Astrocyte of the spinal cord (primary cell): Measurements from ENCODE around the gene CCDC183.

ENCODE experiments used
- DNase-seq: peaks from one replicate; pipeline ENCODE4 v3.0.0; 2011; ENCODE audit warnings: low read depth, low spot score
- H3K4me3 ChIP-seq: 2 replicates; pipeline ENCODE4 v1.5.1; 2011; ENCODE audit warnings: low read depth, mild to moderate bottlenecking, low read length, moderate library complexity
- CTCF ChIP-seq: IDR thresholded peaks from 2 replicates; pipeline ENCODE4 v1.5.1; 2012; ENCODE audit warnings: low read depth, mild to moderate bottlenecking, low read length, inconsistent platforms
- in situ Hi-C: cut with HindIII; loops from 2 replicates; pipeline ENCODE4 v1.10.0; 2017; ENCODE audit warnings: low sequenced_read_pairs

Gene CCDC183

DNA sequence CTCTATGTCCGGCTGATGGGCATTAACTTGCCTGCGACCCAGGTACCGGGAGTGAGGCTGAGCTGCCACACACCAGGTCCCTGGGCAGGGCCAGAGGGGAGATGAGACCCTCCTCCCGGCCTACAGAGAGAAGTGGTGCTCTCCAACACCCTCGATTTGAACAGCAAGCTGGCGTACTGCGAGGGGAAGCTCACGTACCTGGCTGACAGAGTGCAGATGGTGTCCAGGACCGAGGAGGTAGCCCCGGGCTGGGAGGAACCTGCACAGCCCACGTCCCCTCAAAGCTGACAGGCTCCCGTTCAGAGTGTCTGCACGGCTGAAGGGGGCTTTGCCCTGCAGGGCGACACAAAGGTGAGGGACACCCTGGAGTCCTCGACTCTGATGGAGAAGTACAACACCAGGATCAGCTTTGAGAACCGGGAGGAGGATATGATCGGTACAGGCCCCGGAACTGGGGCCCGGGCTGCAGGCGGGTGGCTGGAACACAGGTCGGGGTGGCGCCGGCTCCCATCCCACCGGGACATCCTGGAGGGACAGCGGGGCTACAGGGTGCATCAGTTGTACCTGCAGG, 10.6 kb downstream of the CCDC183 start:
- DNase-seq, result no peak
- peak overlapping the region; percentile 79 for H3K4me3 ChIP-seq
- in situ Hi-C loops, result no loop called here
- no peak for TF ChIP-seq CTCF

DNA sequence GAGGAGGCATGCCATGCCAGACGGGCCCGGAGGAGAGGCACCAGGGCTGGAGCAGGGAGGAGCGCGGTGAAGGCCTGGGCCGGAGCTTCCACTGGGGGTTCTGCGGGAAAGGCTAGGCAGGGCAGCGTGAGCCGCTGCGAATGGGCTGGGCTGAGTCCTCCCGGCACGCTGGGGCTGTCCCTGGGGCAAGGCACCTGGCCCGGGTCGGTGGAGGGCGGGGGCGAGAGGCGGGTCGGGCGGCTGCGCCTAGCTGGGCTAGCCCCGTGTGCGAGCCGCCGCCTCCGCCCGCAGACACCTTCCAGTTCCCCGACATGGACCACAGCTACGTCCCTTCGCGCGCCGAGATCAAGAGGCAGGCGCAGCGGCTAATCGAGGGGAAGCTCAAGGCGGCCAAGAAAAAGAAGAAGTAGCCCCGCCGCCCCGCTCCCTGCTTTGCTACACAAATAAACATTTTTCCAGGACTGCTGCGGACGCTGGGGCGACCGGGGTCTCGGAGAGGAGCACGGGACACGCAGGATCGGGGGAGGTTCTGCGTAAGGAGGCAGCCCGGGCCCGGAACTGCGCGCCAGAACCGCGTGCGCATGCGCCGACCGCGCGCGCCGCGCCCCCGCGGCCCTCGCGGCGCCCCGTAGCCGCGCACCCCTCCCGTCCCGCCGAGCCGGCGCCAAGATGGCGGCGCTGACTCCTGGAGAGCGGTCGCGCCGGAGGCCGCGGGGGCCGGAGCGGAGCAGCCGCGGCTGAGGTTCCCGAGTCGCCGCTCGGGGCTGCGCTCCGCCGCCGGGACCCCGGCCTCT, 11.3 kb downstream of the CCDC183 start, which contains the start of gene RABL6:
TSS of gene RABL6 (plus strand) at position 668 of the 794 bp plus-strand sequence. CDS start 249 bp downstream, outside the sequence.
- TF ChIP-seq CTCF, result no peak
- peak; percentile 64 for DNase-seq
- peak within 1 kb of the TSS; percentile 79 for H3K4me3 ChIP-seq
- in situ Hi-C loops, result no loop called here

- no peak for DNase-seq
- in situ Hi-C loops, result no loop called here
- TF ChIP-seq CTCF, result no peak
- H3K4me3 ChIP-seq, result peak overlapping the region; percentile 79
Observed at GRCh38 chr9:136808075-136808805, 12.1 kb downstream of the CCDC183 start.

DNA sequence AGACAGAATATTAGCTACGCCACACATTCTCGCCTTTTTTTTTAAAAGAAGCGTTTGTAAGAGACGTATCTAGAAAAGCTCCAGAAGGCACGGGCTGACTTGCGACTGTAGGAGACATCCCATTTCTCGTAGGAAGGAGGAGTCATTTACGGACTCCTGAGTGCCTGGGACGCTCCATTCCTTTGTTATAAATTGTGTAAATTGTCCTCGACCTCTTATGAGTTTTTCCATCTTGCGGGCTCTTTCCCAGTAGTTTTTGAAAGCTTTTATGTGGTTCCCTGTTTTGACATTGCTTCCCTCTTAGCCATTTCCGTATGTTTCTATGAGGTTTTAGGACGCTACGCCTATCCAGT, 12.6 kb downstream of the CCDC183 start:
- in situ Hi-C loops, result no loop called here

DNA sequence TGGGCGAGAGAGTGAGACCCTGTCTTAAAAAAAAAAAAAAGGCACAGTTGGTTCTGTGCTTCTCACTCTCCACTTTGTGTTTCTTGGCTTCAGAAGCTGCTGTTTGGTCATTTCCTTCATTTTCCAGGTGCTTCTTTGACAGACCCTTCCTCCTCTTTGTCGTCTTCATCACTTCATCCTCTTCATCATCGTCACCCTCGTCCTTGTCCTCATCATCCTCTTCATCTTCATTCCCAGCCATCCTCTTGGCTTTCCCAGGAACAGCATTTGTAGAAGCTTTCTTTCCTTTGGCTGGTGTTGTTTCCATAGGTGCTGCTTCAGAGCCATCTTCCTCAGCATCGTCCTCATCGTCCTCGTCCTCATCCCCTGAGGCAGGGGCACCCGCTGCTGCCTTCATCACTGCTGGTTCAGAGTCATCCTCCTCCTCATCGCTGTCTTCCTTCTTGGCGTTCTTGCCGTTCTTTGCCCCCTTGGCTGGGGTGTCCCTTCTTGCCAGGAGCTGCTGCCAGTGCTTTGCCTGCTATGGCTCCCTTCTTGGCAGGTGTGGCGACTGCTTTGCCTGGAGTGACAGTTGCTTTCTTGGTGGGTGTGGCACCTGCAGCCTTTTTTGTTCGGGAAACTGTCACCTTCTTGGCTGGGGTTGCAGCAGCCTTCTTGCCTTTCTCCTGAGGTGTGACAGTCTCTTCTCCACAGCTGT, 18.7 kb downstream of the CCDC183 start:
- no peak for DNase-seq
- TF ChIP-seq CTCF, result no peak
- in situ Hi-C loops, result no loop called here
- no peak overlapping the region for H3K4me3 ChIP-seq

More for the DNA sequence above, 12.6 kb downstream of the CCDC183 start:
- peak; percentile 40 for DNase-seq
- no peak for TF ChIP-seq CTCF
- peak overlapping the region; percentile 79 for H3K4me3 ChIP-seq

GRCh38 chr9:136815422-136815782, 19.3 kb downstream of the CCDC183 start:
- TF ChIP-seq CTCF, result no peak
- H3K4me3 ChIP-seq, result no peak overlapping the region
- no peak for DNase-seq
- in situ Hi-C loops, result no loop called here
